DOHH2 (cell line): ENCODE measurements around the gene TPH2.

Source experiments
- CTCF ChIP-seq: fragments of 200-600 bp; sonication (generic); IDR thresholded peaks from one replicate; pipeline ENCODE4 v1.5.1; 2014; ENCODE audit warnings: antibody characterized with exemption, mild to moderate bottlenecking, low read depth, low read length; ENCODE audit not compliant: poor library complexity, severe bottlenecking
- EZH2phosphoT487 ChIP-seq: fragments of 200-600 bp; sonication (generic); IDR thresholded peaks from 2 replicates; pipeline ENCODE4 v1.6.1; 2017; ENCODE audit warnings: borderline replicate concordance, mild to moderate bottlenecking, antibody characterized with exemption, low read length, moderate library complexity, mixed read lengths

- TF ChIP-seq CTCF: no peak
- TF ChIP-seq EZH2phosphoT487: no peak
These were observed 11.8 kb downstream of the TPH2 start for GRCh38 chr12:71950404-71950803.
